ENCODE data around the gene MYO10. TPM values are rescaled to one million over a fixed set of nuclear protein-coding genes. Genes with fewer than 3 reads are reported as not detected.

The MYO10 gene
- total RNA-seq, 4 donors from 2014 or later: 51.6 to 190 (median 72.9) TPM

DNA sequence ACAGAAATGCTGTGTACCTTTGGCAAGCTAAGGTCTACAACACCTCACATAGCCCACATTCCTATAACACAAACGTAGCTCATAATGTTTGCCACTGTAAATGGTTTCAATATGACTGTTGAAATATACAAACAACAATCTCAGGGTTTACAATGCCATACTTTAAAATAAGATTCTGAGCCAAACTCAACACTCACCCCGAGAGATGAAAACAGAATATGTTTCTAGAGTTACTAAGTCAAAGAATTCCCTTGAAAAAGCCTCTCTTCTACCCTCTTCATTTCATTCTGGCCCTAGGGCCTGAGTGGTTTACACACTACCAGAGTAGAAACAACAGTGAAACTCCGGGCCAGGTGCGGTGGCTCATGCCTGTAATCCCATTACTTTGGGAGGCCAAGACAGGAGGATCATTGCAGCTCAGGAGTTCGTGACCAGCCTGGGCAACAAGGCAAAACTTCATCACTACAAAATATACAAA is 72.6 kb downstream of the MYO10 start:
- H3K9me3 ChIP-seq: no peaks in the 10 kb centered on the region
- no peak for DNase-seq
- intact Hi-C loops (cut with DNase I; ENCODE audit: low total_unique reads) (no loop called here), in situ Hi-C loops (cut with MboI; ENCODE audit: low pct_ligation_motif_present in 1 of 4, low pct_unique_long_range_greater_than_20kb in 1 of 4, low sequenced_read_pairs in 3 of 4) (no loop called here)
- H3K4me1 ChIP-seq: peaks cover 8 to 28% (median 17%) of the 10 kb centered on the region in 4 donors
- TF ChIP-seq POLR2AphosphoS5 (IDR thresholded peaks at IDR 0.05) (no peak), EP300 (IDR thresholded peaks at IDR 0.05; ENCODE audit: low read depth) (no peak), POLR2A (IDR thresholded peaks at IDR 0.05) (no peak)
- TF ChIP-seq, protein P1, sequence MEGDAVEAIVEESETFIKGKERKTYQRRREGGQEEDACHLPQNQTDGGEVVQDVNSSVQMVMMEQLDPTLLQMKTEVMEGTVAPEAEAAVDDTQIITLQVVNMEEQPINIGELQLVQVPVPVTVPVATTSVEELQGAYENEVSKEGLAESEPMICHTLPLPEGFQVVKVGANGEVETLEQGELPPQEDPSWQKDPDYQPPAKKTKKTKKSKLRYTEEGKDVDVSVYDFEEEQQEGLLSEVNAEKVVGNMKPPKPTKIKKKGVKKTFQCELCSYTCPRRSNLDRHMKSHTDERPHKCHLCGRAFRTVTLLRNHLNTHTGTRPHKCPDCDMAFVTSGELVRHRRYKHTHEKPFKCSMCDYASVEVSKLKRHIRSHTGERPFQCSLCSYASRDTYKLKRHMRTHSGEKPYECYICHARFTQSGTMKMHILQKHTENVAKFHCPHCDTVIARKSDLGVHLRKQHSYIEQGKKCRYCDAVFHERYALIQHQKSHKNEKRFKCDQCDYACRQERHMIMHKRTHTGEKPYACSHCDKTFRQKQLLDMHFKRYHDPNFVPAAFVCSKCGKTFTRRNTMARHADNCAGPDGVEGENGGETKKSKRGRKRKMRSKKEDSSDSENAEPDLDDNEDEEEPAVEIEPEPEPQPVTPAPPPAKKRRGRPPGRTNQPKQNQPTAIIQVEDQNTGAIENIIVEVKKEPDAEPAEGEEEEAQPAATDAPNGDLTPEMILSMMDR (IDR thresholded peaks at IDR 0.05): no peak
- H3K36me3 ChIP-seq: no peaks in the 10 kb centered on the region
- no peaks in the 10 kb centered on the region for H3K27me3 ChIP-seq
- no peak overlapping the region for H3K4me3 ChIP-seq
- peak overlapping the region in 1 of 4 donors; percentile 26 for H3K27ac ChIP-seq
- 0 to 51% methylated on average over 1 to 5 of the region's 5 CpGs for WGBS, 2 donors (ENCODE audit: low coverage in 1 of 2)

DNA sequence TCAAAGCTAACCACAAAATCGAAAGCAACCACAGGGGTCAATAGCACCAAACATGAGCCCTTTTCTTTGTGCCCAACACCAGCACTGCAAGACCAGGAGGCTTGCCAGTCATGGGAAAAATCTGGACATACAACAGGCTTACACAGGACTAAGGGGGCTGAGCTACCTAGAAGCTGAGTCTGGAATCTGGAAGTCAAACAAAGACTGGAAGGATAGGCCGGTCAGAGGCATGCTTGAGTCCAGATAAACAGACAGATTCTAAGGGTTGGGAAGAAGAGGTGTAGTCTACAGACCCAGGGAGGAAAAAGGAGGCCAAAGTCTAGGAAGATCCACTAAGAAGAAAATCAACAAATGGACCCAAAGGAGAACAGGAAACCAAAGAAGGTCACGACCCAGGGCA is 73.3 kb downstream of the MYO10 start:
- WGBS, 2 donors (ENCODE audit: low coverage in 1 of 2): 75 to 76% methylated on average over 2 to 3 of the region's 3 CpGs
- Histone ChIP-seq H3K27ac (peak overlapping the region in 1 of 4 donors; percentile 26), H3K4me3 (no peak overlapping the region), H3K36me3 (no peaks in the 10 kb centered on the region), H3K9me3 (no peaks in the 10 kb centered on the region), H3K4me1 (peaks cover 8 to 28% (median 17%) of the 10 kb centered on the region in 4 donors), H3K27me3 (no peaks in the 10 kb centered on the region)
- TF ChIP-seq POLR2A (IDR thresholded peaks at IDR 0.05) (no peak), EP300 (IDR thresholded peaks at IDR 0.05; ENCODE audit: low read depth) (no peak), POLR2AphosphoS5 (IDR thresholded peaks at IDR 0.05) (no peak)
- TF ChIP-seq, protein P1 (IDR thresholded peaks at IDR 0.05): no peak
- no peak for DNase-seq
- intact Hi-C loops (cut with DNase I; ENCODE audit: low total_unique reads): no loop called here
- in situ Hi-C loops (cut with MboI; ENCODE audit: low pct_ligation_motif_present in 1 of 4, low pct_unique_long_range_greater_than_20kb in 1 of 4, low sequenced_read_pairs in 3 of 4): no loop called here

DNA sequence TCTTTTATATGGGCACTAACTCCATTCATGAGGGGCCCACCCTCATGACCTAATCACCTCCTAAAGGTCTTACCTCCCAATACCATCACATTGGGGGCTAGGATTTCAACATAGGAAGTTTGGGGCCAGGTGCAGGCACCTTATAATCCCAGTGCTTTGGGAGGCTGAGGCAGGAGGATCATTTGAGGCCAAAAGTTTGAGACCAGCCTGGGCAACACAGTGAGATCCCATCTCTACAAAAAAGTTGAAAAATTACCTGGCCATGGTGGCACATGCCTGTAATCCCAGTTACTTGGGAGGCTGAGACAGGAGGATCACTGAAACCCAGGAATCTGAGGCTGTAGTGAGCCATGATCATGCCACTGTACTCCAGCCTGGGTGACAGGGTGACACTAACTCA is 76.7 kb downstream of the MYO10 start:
- intact Hi-C loops (cut with DNase I; ENCODE audit: low total_unique reads): no loop called here
- no peak overlapping the region for H3K4me3 ChIP-seq
- H3K4me1 ChIP-seq: peaks cover 3 to 18% (median 9%) of the 10 kb centered on the region in 4 donors
- no peaks in the 10 kb centered on the region for H3K9me3 ChIP-seq
- H3K36me3 ChIP-seq: no peaks in the 10 kb centered on the region
- in situ Hi-C loops (cut with MboI; ENCODE audit: low pct_ligation_motif_present in 1 of 4, low pct_unique_long_range_greater_than_20kb in 1 of 4, low sequenced_read_pairs in 3 of 4): no loop called here
- DNase-seq: no peak
- H3K27me3 ChIP-seq: no peaks in the 10 kb centered on the region
- H3K27ac ChIP-seq: no peak overlapping the region
- TF ChIP-seq EP300 (IDR thresholded peaks at IDR 0.05; ENCODE audit: low read depth): no peak
- TF ChIP-seq POLR2A (IDR thresholded peaks at IDR 0.05): no peak
- TF ChIP-seq, protein P1 (IDR thresholded peaks at IDR 0.05): no peak
- TF ChIP-seq POLR2AphosphoS5 (IDR thresholded peaks at IDR 0.05): no peak

DNA sequence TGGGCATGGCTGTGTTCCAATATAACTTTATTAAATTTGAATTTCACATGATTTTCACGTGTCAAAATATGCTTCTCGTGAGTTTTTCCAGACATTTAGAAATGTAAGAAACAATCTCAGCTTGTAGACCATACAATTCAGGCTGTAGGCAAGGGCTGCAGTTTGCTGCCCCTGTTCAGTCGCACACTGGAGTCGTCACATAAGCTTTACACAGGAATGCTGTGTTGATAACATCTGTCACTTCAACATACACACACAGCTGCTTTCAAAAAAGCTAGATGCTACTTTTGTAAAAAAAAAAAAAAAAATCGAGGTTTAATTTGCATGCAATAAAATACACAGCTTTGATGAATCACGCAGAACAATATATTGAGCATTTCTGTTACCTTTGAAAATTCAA is 77.9 kb downstream of the MYO10 start:
- intact Hi-C loops (cut with DNase I; ENCODE audit: low total_unique reads): no loop called here

More for the DNA sequence above, 77.9 kb downstream of the MYO10 start:
- Histone ChIP-seq H3K36me3 (no peaks in the 10 kb centered on the region), H3K4me1 (peaks cover 2 to 12% (median 4%) of the 10 kb centered on the region in 4 donors), H3K27ac (no peak overlapping the region), H3K4me3 (no peak overlapping the region), H3K27me3 (no peaks in the 10 kb centered on the region), H3K9me3 (no peaks in the 10 kb centered on the region)
- TF ChIP-seq EP300 (IDR thresholded peaks at IDR 0.05; ENCODE audit: low read depth) (no peak), POLR2AphosphoS5 (IDR thresholded peaks at IDR 0.05) (no peak), POLR2A (IDR thresholded peaks at IDR 0.05) (no peak)
- TF ChIP-seq, protein P1 (IDR thresholded peaks at IDR 0.05): no peak
- 74 to 83% methylated on average over 6 of the region's 6 CpGs for WGBS, 2 donors (ENCODE audit: low coverage in 1 of 2)
- no peak for DNase-seq
- in situ Hi-C loops (cut with MboI; ENCODE audit: low pct_ligation_motif_present in 1 of 4, low pct_unique_long_range_greater_than_20kb in 1 of 4, low sequenced_read_pairs in 3 of 4): no loop called here
